Suprapubic skin (tissue), 4 donors: ENCODE measurements around the gene TMEM82. TPM values are rescaled to one million over a fixed set of nuclear protein-coding genes. Genes with fewer than 3 reads are reported as not detected.

Experiments used
- DNase-seq, 2 donors: peaks; one replicate each; pipeline ENCODE4 v3.0.0-alpha.2; 2019; ENCODE audit warnings: low spot score in 2 of 2
- H3K27ac ChIP-seq: fragments of 200-600 bp; sonication (generic); one replicate; pipeline ENCODE4 v1.5.1; 2019
- H3K27me3 ChIP-seq: fragments of 200-600 bp; sonication (generic); one replicate; pipeline ENCODE4 v1.5.1; 2019
- H3K36me3 ChIP-seq: fragments of 200-600 bp; sonication (generic); one replicate; pipeline ENCODE4 v1.5.1; 2019
- H3K4me1 ChIP-seq: fragments of 200-600 bp; sonication (generic); one replicate; pipeline ENCODE4 v1.5.1; 2019
- H3K4me3 ChIP-seq: fragments of 200-600 bp; sonication (generic); one replicate; pipeline ENCODE4 v1.5.1; 2019; ENCODE audit warnings: mild to moderate bottlenecking
- H3K9me3 ChIP-seq: fragments of 200-600 bp; sonication (generic); one replicate; pipeline ENCODE4 v1.5.1; 2019
- CTCF ChIP-seq, 2 donors: fragments of 200-600 bp in 1 of 2; fragments of 450-650 bp in 1 of 2; sonication (generic) in 1 of 2; IDR thresholded peaks; one replicate each; pipeline ENCODE4 v1.5.1; 2016 to 2019; ENCODE audit warnings: antibody characterized with exemption in 2 of 2, mild to moderate bottlenecking in 1 of 2, moderate library complexity in 1 of 2
- EP300 ChIP-seq: sonication (generic); formaldehyde crosslinking; IDR thresholded peaks from one replicate; pipeline ENCODE4 v1.6.1; 2017; ENCODE audit warnings: antibody characterized with exemption
- POLR2A ChIP-seq, 2 donors: fragments of 450-650 bp; IDR thresholded peaks; one replicate each; pipeline ENCODE4 v1.6.1; 2017; ENCODE audit warnings: antibody characterized with exemption in 2 of 2, mild to moderate bottlenecking in 2 of 2, moderate library complexity in 2 of 2
- POLR2AphosphoS5 ChIP-seq, 3 donors: sonication (generic); formaldehyde crosslinking; IDR thresholded peaks; one replicate each; pipeline ENCODE4 v1.6.1; 2017; ENCODE audit warnings: antibody characterized with exemption in 3 of 3
- WGBS: methylation state at CpG from one replicate; pipeline ENCODE4 v1.1.5; 2018; 5-methylcytosine and 5-hydroxymethylcytosine counted together
- total RNA-seq, 4 donors: library from RNA; depleted of rRNA; stranded (reverse); fragments of >200 nt; gene quantifications; one replicate each; pipeline ENCODE4 v1.1.0, GENCODE V29; 2016

Gene TMEM82
- total RNA-seq, 4 donors from 2014 or later = not detected

- DNase-seq = no peak
- H3K9me3 ChIP-seq = no peaks in the 10 kb centered on the region
- no peak for TF ChIP-seq EP300
- no peak for TF ChIP-seq POLR2AphosphoS5 (IDR thresholded peaks at IDR 0.05)
- no peak for TF ChIP-seq CTCF (IDR thresholded peaks at IDR 0.05)
- TF ChIP-seq POLR2A (IDR thresholded peaks at IDR 0.05) = no peak
- peak within 1 kb of the TSS; percentile 26 for H3K27ac ChIP-seq
- H3K27me3 ChIP-seq = no peaks in the 10 kb centered on the region
- H3K36me3 ChIP-seq = peaks cover 37% of the 10 kb centered on the region
- H3K4me3 ChIP-seq = no peak within 1 kb of the TSS
- H3K4me1 ChIP-seq = peaks cover 41% of the 10 kb centered on the region
- 72% methylated on average over 17 of the region's 35 CpGs for WGBS
Measured at GRCh38 chr1:15736038-15736891, 6.0 kb upstream of the TMEM82 start, which contains the start of gene SLC25A34. Gene SLC25A34, plus strand, starts transcription at chr1:15736258. Its CDS starts 228 bp downstream, at chr1:15736486.

GRCh38 chr1:15736892-15737261 lies 5.4 kb upstream of the TMEM82 start:
- no peak for TF ChIP-seq POLR2A (IDR thresholded peaks at IDR 0.05)
- no peak for TF ChIP-seq POLR2AphosphoS5 (IDR thresholded peaks at IDR 0.05)
- no peak for TF ChIP-seq EP300
- no peak for TF ChIP-seq CTCF (IDR thresholded peaks at IDR 0.05)
- Histone ChIP-seq H3K9me3 (no peaks in the 10 kb centered on the region), H3K36me3 (peaks cover 31% of the 10 kb centered on the region), H3K4me1 (peaks cover 45% of the 10 kb centered on the region), H3K27ac (no peak overlapping the region), H3K27me3 (no peaks in the 10 kb centered on the region), H3K4me3 (no peak overlapping the region)
- 48% methylated on average over 5 of the region's 6 CpGs for WGBS
- no peak for DNase-seq

GRCh38 chr1:15737324-15738319 lies 4.7 kb upstream of the TMEM82 start:
- Histone ChIP-seq H3K27me3 (no peaks in the 10 kb centered on the region), H3K4me3 (no peak overlapping the region), H3K4me1 (peaks cover 47% of the 10 kb centered on the region), H3K9me3 (no peaks in the 10 kb centered on the region), H3K27ac (no peak overlapping the region), H3K36me3 (peaks cover 23% of the 10 kb centered on the region)
- WGBS = 74% methylated on average over 10 of the region's 20 CpGs
- TF ChIP-seq EP300 (no peak), CTCF (IDR thresholded peaks at IDR 0.05) (no peak), POLR2A (IDR thresholded peaks at IDR 0.05) (no peak), POLR2AphosphoS5 (IDR thresholded peaks at IDR 0.05) (no peak)
- no peak for DNase-seq

- no peak for DNase-seq
- WGBS = 92% methylated on average over 13 of the region's 15 CpGs
- Histone ChIP-seq H3K27me3 (no peaks in the 10 kb centered on the region), H3K9me3 (no peaks in the 10 kb centered on the region), H3K27ac (no peak overlapping the region), H3K4me1 (peaks cover 44% of the 10 kb centered on the region), H3K36me3 (peaks cover 14% of the 10 kb centered on the region), H3K4me3 (no peak overlapping the region)
- TF ChIP-seq POLR2A (IDR thresholded peaks at IDR 0.05) = no peak
- no peak for TF ChIP-seq CTCF (IDR thresholded peaks at IDR 0.05)
- no peak for TF ChIP-seq EP300
- no peak for TF ChIP-seq POLR2AphosphoS5 (IDR thresholded peaks at IDR 0.05)
Measured at GRCh38 chr1:15738416-15739113, 3.7 kb upstream of the TMEM82 start.
